Dendritic cell treated with granulocyte-macrophage colony-stimulating factor and Interleukin-4, amounts not matched to agents 40 ng/mL and 50 ng/mL, for 4 days (primary cell): ENCODE data around the gene CRADD.
"Not testable (repeated sequence)": the region's sequence is repeated elsewhere in the genome, so short reads cannot be mapped to it uniquely, and the experiment has no call there.

Experiments used
- H3K27ac Mint-ChIP-seq: one replicate; pipeline ENCODE4 v1.8.0; 2022; ENCODE audit warnings: mild to moderate bottlenecking, mixed read lengths
- H3K27me3 Mint-ChIP-seq: one replicate; pipeline ENCODE4 v1.8.0; 2022; ENCODE audit warnings: mild to moderate bottlenecking, mixed read lengths
- H3K36me3 Mint-ChIP-seq: one replicate; pipeline ENCODE4 v1.8.0; 2022; ENCODE audit warnings: low read depth, mixed read lengths
- H3K4me1 Mint-ChIP-seq: one replicate; pipeline ENCODE4 v1.8.0; 2022; ENCODE audit warnings: low read depth, mixed read lengths
- H3K4me3 Mint-ChIP-seq: one replicate; pipeline ENCODE4 v1.8.0; 2022; ENCODE audit warnings: mild to moderate bottlenecking, moderate library complexity, mixed read lengths
- H3K9me3 Mint-ChIP-seq: one replicate; pipeline ENCODE4 v1.8.0; 2022; ENCODE audit warnings: mixed read lengths
- intact Hi-C: fragments of 100-400 bp; cut with micrococcal nuclease; formaldehyde crosslinking; loops from one replicate; pipeline ENCODE4 v1.15.0; 2022

Gene CRADD

GRCh38 chr12:93754859-93755258 is 77.7 kb downstream of the CRADD start:
- H3K4me3 Mint-ChIP-seq, H3K27ac Mint-ChIP-seq, H3K36me3 Mint-ChIP-seq, H3K27me3 Mint-ChIP-seq, intact Hi-C loops: not testable (repeated sequence)
- peaks cover 22% of the 10 kb centered on the region for H3K4me1 Mint-ChIP-seq
- peaks cover 28% of the 10 kb centered on the region for H3K9me3 Mint-ChIP-seq

- no peak overlapping the region for H3K27ac Mint-ChIP-seq
- no peaks in the 10 kb centered on the region for H3K27me3 Mint-ChIP-seq
- no peak overlapping the region for H3K4me3 Mint-ChIP-seq
- peaks cover 28% of the 10 kb centered on the region for H3K4me1 Mint-ChIP-seq
- H3K36me3 Mint-ChIP-seq: peaks cover 6% of the 10 kb centered on the region
- peaks cover 28% of the 10 kb centered on the region for H3K9me3 Mint-ChIP-seq
- intact Hi-C loops: no loop called here
Observed at GRCh38 chr12:93756288-93756687, 79.1 kb downstream of the CRADD start.

GRCh38 chr12:93757792-93758694 is 80.9 kb downstream of the CRADD start:
- peaks cover 18% of the 10 kb centered on the region for H3K9me3 Mint-ChIP-seq
- H3K36me3 Mint-ChIP-seq: no peaks in the 10 kb centered on the region
- intact Hi-C loops: no loop called here
- peaks cover 33% of the 10 kb centered on the region for H3K4me1 Mint-ChIP-seq
- H3K27ac Mint-ChIP-seq: no peak overlapping the region
- H3K27me3 Mint-ChIP-seq: no peaks in the 10 kb centered on the region
- no peak overlapping the region for H3K4me3 Mint-ChIP-seq

DNA sequence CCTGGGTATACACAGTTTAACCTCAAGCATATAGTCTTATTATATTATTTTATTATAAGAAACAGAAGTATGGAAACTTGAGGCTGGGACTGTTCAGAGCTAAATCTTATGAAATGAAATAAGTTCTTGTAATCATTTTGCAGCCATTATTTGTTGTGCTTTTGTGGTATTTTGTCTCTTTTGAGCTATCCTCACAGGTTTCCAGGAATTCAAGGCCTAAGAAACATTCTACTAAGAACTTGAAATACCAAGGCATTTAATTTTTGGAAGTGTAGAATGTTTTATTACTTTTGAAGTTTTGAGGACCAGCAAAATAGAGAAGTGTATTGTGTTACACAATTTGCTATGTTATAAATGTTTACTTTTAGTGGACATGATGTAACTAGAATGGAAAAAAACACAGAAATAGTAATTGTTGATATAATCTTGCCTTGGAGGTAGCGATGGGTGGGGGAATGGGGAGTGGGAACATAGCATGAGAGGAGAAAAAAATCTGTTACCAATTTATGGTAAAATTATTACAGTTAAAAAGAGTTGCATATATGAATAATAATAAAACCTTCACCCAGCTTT is 81.7 kb downstream of the CRADD start:
- Mint-ChIP-seq H3K27me3 (no peaks in the 10 kb centered on the region), H3K4me1 (peaks cover 35% of the 10 kb centered on the region), H3K9me3 (peaks cover 10% of the 10 kb centered on the region), H3K36me3 (no peaks in the 10 kb centered on the region), H3K27ac (no peak overlapping the region), H3K4me3 (no peak overlapping the region)
- intact Hi-C loops: no loop called here

DNA sequence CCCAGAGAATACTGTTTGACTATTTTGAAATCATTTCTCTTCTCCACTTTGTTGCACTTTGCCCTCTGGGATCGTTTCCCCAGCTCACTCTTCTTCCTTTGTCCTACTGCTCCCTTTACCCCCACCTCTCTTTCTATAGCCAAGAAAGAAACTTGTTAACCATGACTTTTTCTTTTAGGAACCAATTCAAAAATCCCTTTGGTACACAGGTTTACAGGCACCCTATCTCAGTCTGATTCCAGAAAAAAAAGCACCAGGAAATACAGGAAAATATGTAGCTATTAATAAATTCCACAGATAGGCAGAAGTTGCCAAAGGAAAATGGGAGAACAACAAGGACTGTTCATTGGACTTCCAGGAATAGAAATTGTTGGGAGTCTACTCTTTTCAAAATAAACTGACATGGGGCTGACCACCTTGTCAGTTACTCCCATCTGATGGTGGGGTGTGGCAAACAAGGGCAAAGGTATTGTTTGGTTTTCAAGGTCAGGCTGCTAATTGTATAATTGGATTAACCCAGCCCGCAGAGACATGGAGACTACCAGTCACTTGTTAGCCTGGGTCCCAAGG is 82.4 kb downstream of the CRADD start:
- H3K9me3 Mint-ChIP-seq: peaks cover 3% of the 10 kb centered on the region
- H3K4me1 Mint-ChIP-seq: peaks cover 35% of the 10 kb centered on the region
- intact Hi-C loops: no loop called here
- no peak overlapping the region for H3K4me3 Mint-ChIP-seq
- H3K27me3 Mint-ChIP-seq: no peaks in the 10 kb centered on the region
- H3K27ac Mint-ChIP-seq: no peak overlapping the region
- H3K36me3 Mint-ChIP-seq: no peaks in the 10 kb centered on the region

DNA sequence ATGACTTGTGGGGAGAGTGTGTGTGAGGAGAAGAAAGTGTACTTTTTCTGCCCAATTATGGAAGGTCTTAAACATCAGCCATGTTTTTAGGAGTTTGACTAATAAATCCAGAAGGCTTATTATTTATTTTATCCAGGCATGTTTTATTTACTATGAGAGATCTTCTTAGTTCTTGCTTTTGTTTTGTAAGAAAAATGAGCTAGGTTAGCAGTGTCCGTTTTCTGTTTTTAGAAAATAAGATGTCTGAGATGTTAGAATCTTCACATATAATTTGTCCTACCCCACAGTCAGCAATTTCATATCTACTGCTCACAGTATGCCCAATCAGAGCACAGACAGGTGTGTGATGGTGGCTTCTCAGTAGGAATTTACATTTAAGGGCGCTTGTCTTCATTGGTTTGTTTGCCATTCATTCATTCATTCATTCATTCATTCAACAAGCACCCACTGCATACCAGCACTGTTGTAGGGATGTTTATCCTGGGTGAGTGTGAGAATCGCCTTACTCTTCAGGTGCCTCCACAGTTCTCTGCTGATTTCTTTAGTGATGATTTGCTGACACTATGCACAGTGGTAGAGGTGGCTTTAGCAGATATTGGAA is 83.2 kb downstream of the CRADD start:
- H3K4me1 Mint-ChIP-seq: peaks cover 35% of the 10 kb centered on the region
- no peaks in the 10 kb centered on the region for H3K9me3 Mint-ChIP-seq
- no peaks in the 10 kb centered on the region for H3K36me3 Mint-ChIP-seq
- H3K27me3 Mint-ChIP-seq: no peaks in the 10 kb centered on the region
- no peak overlapping the region for H3K27ac Mint-ChIP-seq
- intact Hi-C loops: no loop called here
- no peak overlapping the region for H3K4me3 Mint-ChIP-seq

GRCh38 chr12:93762059-93762719 is 85.0 kb downstream of the CRADD start:
- Mint-ChIP-seq H3K27me3 (no peaks in the 10 kb centered on the region), H3K36me3 (no peaks in the 10 kb centered on the region), H3K4me3 (no peak overlapping the region), H3K27ac (no peak overlapping the region), H3K9me3 (no peaks in the 10 kb centered on the region), H3K4me1 (peaks cover 32% of the 10 kb centered on the region)
- intact Hi-C loops: no loop called here

GRCh38 chr12:93762912-93763553 is 85.9 kb downstream of the CRADD start:
- intact Hi-C loops: no loop called here
- H3K9me3 Mint-ChIP-seq: no peaks in the 10 kb centered on the region
- peaks cover 36% of the 10 kb centered on the region for H3K4me1 Mint-ChIP-seq
- H3K27me3 Mint-ChIP-seq: no peaks in the 10 kb centered on the region
- no peaks in the 10 kb centered on the region for H3K36me3 Mint-ChIP-seq
- H3K27ac Mint-ChIP-seq: no peak overlapping the region
- no peak overlapping the region for H3K4me3 Mint-ChIP-seq

DNA sequence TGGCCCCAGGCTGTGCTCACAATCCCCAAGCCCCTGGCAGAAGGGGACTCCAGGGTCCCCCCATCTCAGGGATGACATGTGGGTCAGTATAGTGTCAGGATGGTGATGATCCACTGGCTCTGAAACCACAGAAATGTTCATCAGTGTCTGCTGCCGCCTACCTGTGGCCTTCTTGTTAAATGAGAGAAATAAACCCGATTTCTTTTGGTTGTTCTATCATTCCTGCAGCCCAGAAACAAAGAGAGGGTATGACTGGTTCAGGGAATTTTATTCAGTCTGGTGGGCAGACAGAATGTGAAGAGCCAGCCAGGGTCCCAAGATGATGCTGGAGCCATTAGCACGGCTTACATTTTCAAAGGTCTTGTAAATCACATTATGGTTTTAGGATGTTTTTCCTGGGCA is 86.6 kb downstream of the CRADD start:
- no peaks in the 10 kb centered on the region for H3K27me3 Mint-ChIP-seq
- H3K27ac Mint-ChIP-seq: no peak overlapping the region
- H3K4me1 Mint-ChIP-seq: peaks cover 39% of the 10 kb centered on the region
- no peaks in the 10 kb centered on the region for H3K9me3 Mint-ChIP-seq
- no peaks in the 10 kb centered on the region for H3K36me3 Mint-ChIP-seq
- intact Hi-C loops: no loop called here
- no peak overlapping the region for H3K4me3 Mint-ChIP-seq

- Mint-ChIP-seq H3K4me1 (peaks cover 20% of the 10 kb centered on the region), H3K9me3 (no peaks in the 10 kb centered on the region), H3K4me3 (no peak overlapping the region), H3K36me3 (no peaks in the 10 kb centered on the region), H3K27ac (no peak overlapping the region), H3K27me3 (no peaks in the 10 kb centered on the region)
- intact Hi-C loops: loop anchor here (2.0 to 5.0 kb wide), 3 partner anchors 216 to 336 kb away; no protein-coding TSS in a partner anchor
Observed at GRCh38 chr12:93766371-93766770, 89.2 kb downstream of the CRADD start.

- Mint-ChIP-seq H3K4me1 (peaks cover 18% of the 10 kb centered on the region), H3K27me3 (no peaks in the 10 kb centered on the region), H3K36me3 (no peaks in the 10 kb centered on the region), H3K9me3 (no peaks in the 10 kb centered on the region), H3K27ac (peak overlapping the region; percentile 52), H3K4me3 (no peak overlapping the region)
- intact Hi-C loops: loop anchor here (2.0 to 5.0 kb wide), 3 partner anchors 215 to 336 kb away; no protein-coding TSS in a partner anchor
Observed at GRCh38 chr12:93766796-93767523, 89.8 kb downstream of the CRADD start.

DNA sequence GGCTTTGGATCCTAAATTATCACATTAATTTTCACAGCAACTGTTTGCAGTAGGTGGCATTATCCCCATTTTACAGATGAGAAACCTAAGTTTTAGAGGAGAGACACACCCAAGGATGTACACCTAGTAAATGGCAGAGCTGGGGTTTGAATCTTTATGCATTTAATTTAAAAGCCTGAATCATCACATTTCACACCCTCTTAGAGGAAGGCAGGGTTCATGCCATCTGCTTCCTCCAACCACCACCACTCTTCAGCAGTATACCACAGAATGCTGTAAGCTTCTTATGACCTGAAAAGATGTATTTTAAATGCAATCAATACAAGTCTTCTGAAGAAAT is 90.3 kb downstream of the CRADD start:
- intact Hi-C loops: loop anchor here (2.0 to 5.0 kb wide), 3 partner anchors 215 to 335 kb away; no protein-coding TSS in a partner anchor
- peak overlapping the region; percentile 52 for H3K27ac Mint-ChIP-seq
- H3K27me3 Mint-ChIP-seq: no peaks in the 10 kb centered on the region
- H3K4me3 Mint-ChIP-seq: no peak overlapping the region
- H3K36me3 Mint-ChIP-seq: no peaks in the 10 kb centered on the region
- no peaks in the 10 kb centered on the region for H3K9me3 Mint-ChIP-seq
- peaks cover 19% of the 10 kb centered on the region for H3K4me1 Mint-ChIP-seq
